GM23338 (cell line): Measurements from ENCODE around the gene GFOD1. TPM values are rescaled to one million over a fixed set of nuclear protein-coding genes. Genes with fewer than 3 reads are reported as not detected.

Experiments
- ATAC-seq: fragments of 200-7000 bp; cut with Tn5 transposase; 3 replicates; pipeline ENCODE4 v1.9.1; 2020
- DNase-seq: peaks from one replicate; pipeline ENCODE4 v3.0.0-alpha.2; 2015; ENCODE audit warnings: low spot score
- H2AFZ ChIP-seq: fragments of 200-600 bp; sonication (generic); 2 replicates; pipeline ENCODE4 v1.8.0; 2016; ENCODE audit warnings: antibody characterized with exemption, mild to moderate bottlenecking, moderate library complexity
- H3F3A ChIP-seq: fragments of 200-600 bp; sonication (generic); replicated peaks from 2 replicates; pipeline ENCODE4 v1.8.0; 2017; ENCODE audit warnings: antibody characterized with exemption, mixed run types, low read depth
- H3K27ac ChIP-seq: fragments of 200-600 bp; sonication (generic); 2 replicates; pipeline ENCODE4 v1.6.1; 2016; ENCODE audit warnings: low read depth
- H3K27me3 ChIP-seq: fragments of 200-600 bp; sonication (generic); 2 replicates; pipeline ENCODE4 v1.8.0; 2016; ENCODE audit warnings: mild to moderate bottlenecking, mixed run types, moderate library complexity; ENCODE audit not compliant: insufficient read depth
- H3K36me3 ChIP-seq: fragments of 200-600 bp; sonication (generic); 2 replicates; pipeline ENCODE4 v1.8.0; 2016; ENCODE audit warnings: mild to moderate bottlenecking; ENCODE audit not compliant: insufficient read depth
- H3K4me1 ChIP-seq: fragments of 200-600 bp; sonication (generic); 2 replicates; pipeline ENCODE4 v1.8.0; 2016; ENCODE audit warnings: mild to moderate bottlenecking, moderate library complexity; ENCODE audit not compliant: insufficient read depth
- H3K4me2 ChIP-seq: fragments of 200-600 bp; sonication (generic); 2 replicates; pipeline ENCODE4 v1.7.1; 2017; ENCODE audit warnings: mixed run types
- H3K4me3 ChIP-seq: fragments of 200-600 bp; sonication (generic); 2 replicates; pipeline ENCODE4 v1.6.1; 2016; ENCODE audit warnings: mixed run types
- H3K79me2 ChIP-seq: fragments of 200-600 bp; sonication (generic); replicated peaks from 2 replicates; pipeline ENCODE4 v1.8.0; 2017; ENCODE audit warnings: mild to moderate bottlenecking; ENCODE audit not compliant: insufficient read depth
- H3K9me2 ChIP-seq: fragments of 200-600 bp; sonication (generic); 2 replicates; pipeline ENCODE4 v1.8.0; 2017; ENCODE audit not compliant: insufficient read depth
- H4K20me1 ChIP-seq: fragments of 200-600 bp; sonication (generic); replicated peaks from 2 replicates; pipeline ENCODE4 v1.8.0; 2017; ENCODE audit warnings: mild to moderate bottlenecking; ENCODE audit not compliant: insufficient read depth
- H3K27ac Mint-ChIP-seq: 2 replicates; pipeline ENCODE4 v1.8.0; 2020; ENCODE audit warnings: inconsistent platforms, mild to moderate bottlenecking, moderate library complexity, mixed read lengths
- H3K27me3 Mint-ChIP-seq: 3 replicates; pipeline ENCODE4 v1.8.0; 2022; ENCODE audit warnings: low read depth, mild to moderate bottlenecking, moderate library complexity, mixed read lengths, inconsistent platforms; ENCODE audit not compliant: insufficient read depth, poor library complexity
- H3K36me3 Mint-ChIP-seq: 3 replicates; pipeline ENCODE4 v1.8.0; 2021; ENCODE audit warnings: low read depth, mild to moderate bottlenecking, inconsistent platforms, moderate library complexity, mixed read lengths
- H3K4me1 Mint-ChIP-seq: 3 replicates; pipeline ENCODE4 v1.8.0; 2020; ENCODE audit warnings: mild to moderate bottlenecking, inconsistent platforms, mixed read lengths
- H3K4me3 Mint-ChIP-seq: 3 replicates; pipeline ENCODE4 v1.8.0; 2021; ENCODE audit warnings: moderate library complexity, mild to moderate bottlenecking, inconsistent platforms, mixed read lengths
- H3K9me3 Mint-ChIP-seq: 3 replicates; pipeline ENCODE4 v1.8.0; 2020; ENCODE audit warnings: moderate library complexity, mild to moderate bottlenecking, inconsistent platforms, mixed read lengths
- CREB1 ChIP-seq: fragments of 250-450 bp; sonication (Bioruptor Pico); IDR thresholded peaks from 2 replicates; pipeline ENCODE4 v1.5.0; 2020; ENCODE audit warnings: low read depth, mild to moderate bottlenecking, moderate library complexity
- ETS1 ChIP-seq: IDR thresholded peaks from 2 replicates; pipeline ENCODE4 v1.6.1; 2016; ENCODE audit warnings: antibody characterized with exemption
- STAT1 ChIP-seq: IDR thresholded peaks from one replicate; pipeline ENCODE4 v1.6.1; 2016; ENCODE audit warnings: antibody characterized with exemption; ENCODE audit not compliant: unreplicated experiment
- ZNF114 ChIP-seq: fragments of 250-450 bp; sonication (Bioruptor Pico); IDR thresholded peaks from 2 replicates; pipeline ENCODE4 v1.5.0; 2020; ENCODE audit warnings: mild to moderate bottlenecking, moderate library complexity
- ZNF462 ChIP-seq: fragments of 250-450 bp; sonication (Bioruptor Pico); IDR thresholded peaks from 2 replicates; pipeline ENCODE4 v1.5.0; 2020; ENCODE audit warnings: mild to moderate bottlenecking, moderate library complexity
- polyA plus RNA-seq: library from polyadenylated mRNA; unstranded; fragments of >200 nt; fragmentation: Nextera tagmentation; extraction: Ambion mirVana; gene quantifications from 2 replicates; pipeline ENCODE4 v1.2.1, GENCODE V29; 2016
- total RNA-seq: library from RNA; depleted of rRNA; stranded (reverse); fragments of >200 nt; shearing (Covaris generic); gene quantifications from 2 replicates; pipeline ENCODE4 v1.2.3, GENCODE V29; 2014

Gene GFOD1
- total and polyA plus RNA-seq, 2 experiments from 2014 or later: 4.9 to 12.8 TPM

GRCh38 chr6:13357551-13358075, 129.8 kb downstream of the GFOD1 start:
- H4K20me1 ChIP-seq: no peaks in the 10 kb centered on the region; the same call in 1 of the 2 replicates
- no peaks in the 10 kb centered on the region for H3K9me3 Mint-ChIP-seq
- peak overlapping the region; percentile 17; the same call in 1 of the 2 replicates for H3K4me2 ChIP-seq
- no peak overlapping the region for H3K27ac ChIP-seq
- H3K4me1 ChIP-seq: peaks cover 34% of the 10 kb centered on the region
- no peaks in the 10 kb centered on the region for H3K79me2 ChIP-seq
- no peak overlapping the region for H3K4me3 ChIP-seq
- peak; percentile 89 for ATAC-seq
- no peaks in the 10 kb centered on the region for H3K36me3 Mint-ChIP-seq
- peak overlapping the region; percentile 53; the same call in 1 of the 2 replicates for H3K27ac Mint-ChIP-seq
- H3K27me3 ChIP-seq: no peaks in the 10 kb centered on the region
- H3K27me3 Mint-ChIP-seq: peaks cover 3% of the 10 kb centered on the region
- no peaks in the 10 kb centered on the region; the same call in 1 of the 2 replicates for H3K9me2 ChIP-seq
- no peak overlapping the region for H3K4me3 Mint-ChIP-seq
- H3K4me1 Mint-ChIP-seq: peaks cover 43% of the 10 kb centered on the region
- no peaks in the 10 kb centered on the region for H3K36me3 ChIP-seq
- no peak overlapping the region for H2AFZ ChIP-seq
- TF ChIP-seq ETS1 (no peak), ZNF462 (CRISPR knock-in tag) (no peak), STAT1 (no peak), ZNF114 (CRISPR knock-in tag) (no peak), CREB1 (peak; percentile 60; the same call in 1 of the 2 replicates)
- no peaks in the 10 kb centered on the region for H3F3A ChIP-seq
- peak; percentile 66 for DNase-seq
